K562 (cell line): ENCODE results near the gene HBP1. TPM values are rescaled to one million over a fixed set of nuclear protein-coding genes. Genes with fewer than 3 reads are reported as not detected.

Experiments
- ATAC-seq: fragments of 200-7000 bp; cut with Tn5 transposase; 3 replicates; pipeline ENCODE4 v1.9.1; 2020; ENCODE audit warnings: moderate library complexity
- BruUV-seq: library from RNA; stranded (reverse); fragments of 400-500 nt; replicated peaks from 2 replicates; lab custom pipeline; 2021; lab: Mats Ljungman, UMichigan
- CTCF ChIA-PET: fragments of 300-600 bp; formaldehyde crosslinking; extraction: SDS; loops from one replicate; lab custom pipeline; 2021; ENCODE audit warnings: low intra/inter-chr PET ratio; lab: Yijun Ruan, JAX
- POLR2A ChIA-PET: fragments of 300-600, 350-650 bp; sonication (Branson Sonifier 250); formaldehyde crosslinking; extraction: SDS; loops from one replicate; lab custom pipeline; 2021; ENCODE audit warnings: antibody characterized with exemption, inconsistent platforms; lab: Yijun Ruan, JAX
- DNase-seq, 4 experiments: peaks; one replicate each; pipeline versions ENCODE4 v3.0.0 to v3.0.0-alpha.2; 2011 to 2018; ENCODE audit warnings: low spot score in 3 of 4, mixed read lengths in 3 of 4; ENCODE audit errors: extremely low read depth in 1 of 4
- FAIRE-seq: peaks from 2 replicates; lab custom pipeline; 2011; peaks lifted over from hg19 to GRCh38; lab: Jason Lieb, UNC
- H2AFZ ChIP-seq: 2 replicates; pipeline ENCODE4 v1.6.0; 2011; ENCODE audit warnings: low read depth, low read length, control low read depth, inconsistent platforms
- H3K27ac ChIP-seq: fragments of 200-600 bp; 3 replicates; pipeline ENCODE4 v1.8.0; 2011; ENCODE audit warnings: low read depth, mild to moderate bottlenecking, control low read depth, inconsistent platforms, low read length, moderate library complexity, mixed read lengths; ENCODE audit errors: extremely low read depth
- H3K27me3 ChIP-seq, 2 experiments: fragments of 300-600 bp in 1 of 2; 2 replicates in 1 of 2; 3 replicates in 1 of 2; pipeline versions ENCODE4 v1.6.0 to v1.8.0; 2011; ENCODE audit warnings: inconsistent platforms in 2 of 2, low read length in 2 of 2, mild to moderate bottlenecking in 1 of 2, mixed read lengths in 1 of 2, moderate library complexity in 1 of 2; ENCODE audit not compliant: control insufficient read depth in 2 of 2, insufficient read depth in 2 of 2
- H3K36me3 ChIP-seq: fragments of 300-600 bp; 3 replicates; pipeline ENCODE4 v1.8.0; 2011; ENCODE audit warnings: mild to moderate bottlenecking, low read length, inconsistent platforms; ENCODE audit not compliant: control insufficient read depth, insufficient read depth
- H3K4me1 ChIP-seq, 2 experiments: fragments of 200-600 bp in 1 of 2; replicated peaks in 1 of 2; 2 replicates in 1 of 2; 3 replicates in 1 of 2; pipeline versions ENCODE4 v1.5.1 to v1.8.0; 2011; ENCODE audit warnings: inconsistent platforms in 2 of 2, low read length in 2 of 2, mild to moderate bottlenecking in 1 of 2, mixed read lengths in 1 of 2, moderate library complexity in 1 of 2; ENCODE audit not compliant: control insufficient read depth in 2 of 2, insufficient read depth in 2 of 2
- H3K4me2 ChIP-seq: 2 replicates; pipeline ENCODE4 v1.6.1; 2011; ENCODE audit warnings: low read length, control low read depth, inconsistent platforms, mixed read lengths; ENCODE audit not compliant: insufficient read depth
- H3K4me3 ChIP-seq: fragments of 200-600 bp; sonication (generic), shearing (Covaris generic); 2 replicates; pipeline ENCODE4 v1.5.1; 2016; ENCODE audit warnings: control low read depth, inconsistent platforms
- H3K79me2 ChIP-seq: fragments of 200-600 bp; 3 replicates; pipeline ENCODE4 v1.8.0; 2011; ENCODE audit warnings: low read length, inconsistent platforms; ENCODE audit not compliant: control insufficient read depth, insufficient read depth
- H3K9ac ChIP-seq, 2 experiments: 2 replicates each; pipeline versions ENCODE4 v1.6.0 to v1.6.1; 2011; ENCODE audit warnings: low read depth in 2 of 2, low read length in 2 of 2, control low read depth in 1 of 2, inconsistent platforms in 1 of 2, mild to moderate bottlenecking in 1 of 2, mixed read lengths in 1 of 2; ENCODE audit not compliant: insufficient read depth in 1 of 2
- H3K9me1 ChIP-seq: one replicate; pipeline ENCODE4 v1.6.0; 2011; ENCODE audit warnings: inconsistent platforms, mild to moderate bottlenecking, low read length, moderate library complexity; ENCODE audit not compliant: control insufficient read depth, insufficient read depth
- H3K9me3 ChIP-seq: replicated peaks from 2 replicates; pipeline ENCODE4 v1.5.1; 2011; ENCODE audit warnings: low read depth, low read length, inconsistent platforms; ENCODE audit not compliant: control insufficient read depth, insufficient read depth
- H4K20me1 ChIP-seq: replicated peaks from 2 replicates; pipeline ENCODE4 v1.6.1; 2011; ENCODE audit warnings: low read length, inconsistent platforms, mixed read lengths; ENCODE audit not compliant: control insufficient read depth, insufficient read depth
- ATF1 ChIP-seq, 2 experiments: fragments of 450-650 bp in 1 of 2; IDR thresholded peaks; 2 replicates each; pipeline ENCODE4 v1.6.1; 2016; ENCODE audit warnings: missing compliant biosample characterization in 1 of 2, missing genetic modification characterization in 1 of 2
- FOXA3 ChIP-seq, 2 experiments: fragments of 450-650 bp in 1 of 2; sonication (generic) in 1 of 2; formaldehyde crosslinking; IDR thresholded peaks in 1 of 2; conservative IDR thresholded peaks in 1 of 2; 2 replicates each; pipeline versions ENCODE4 v1.4.0 to v1.8.0; 2020 to 2022; ENCODE audit warnings: mild to moderate bottlenecking in 2 of 2, missing genetic modification reagents in 1 of 2
- FOXK1 ChIP-seq: sonication (generic); formaldehyde crosslinking; IDR thresholded peaks from 2 replicates; pipeline ENCODE4 v1.8.0; 2022; ENCODE audit warnings: missing genetic modification reagents, mild to moderate bottlenecking, borderline replicate concordance
- FOXK2 ChIP-seq, 2 experiments: fragments of 450-650 bp; IDR thresholded peaks in 1 of 2; conservative IDR thresholded peaks in 1 of 2; 2 replicates each; pipeline ENCODE4 v1.6.1; 2016; ENCODE audit warnings: low read depth in 2 of 2, mild to moderate bottlenecking in 1 of 2
- HDAC8 ChIP-seq: fragments of 450-650 bp; IDR thresholded peaks from 2 replicates; pipeline ENCODE4 v1.6.1; 2016; ENCODE audit warnings: mild to moderate bottlenecking, missing genetic modification characterization, moderate library complexity, missing compliant biosample characterization
- LARP7 ChIP-seq: fragments of 450-650 bp; IDR thresholded peaks from 2 replicates; pipeline ENCODE4 v1.6.1; 2016
- MECOM ChIP-seq: fragments of 250-450 bp; sonication (Bioruptor Pico); IDR thresholded peaks from 2 replicates; pipeline ENCODE4 v1.8.0; 2022; ENCODE audit warnings: inconsistent platforms
- NFRKB ChIP-seq: fragments of 450-650 bp; IDR thresholded peaks from 2 replicates; pipeline ENCODE4 v1.6.1; 2016; ENCODE audit warnings: low read depth
- SREBF1 ChIP-seq: fragments of 150-350 bp; IDR thresholded peaks from 2 replicates; pipeline ENCODE4 v1.6.1; 2014; ENCODE audit warnings: antibody characterized with exemption, low read depth, low read length, borderline replicate concordance
- STAT5B ChIP-seq: fragments of 250-450 bp; sonication (Bioruptor Pico); IDR thresholded peaks from 2 replicates; pipeline ENCODE4 v1.8.0; 2021; ENCODE audit warnings: mild to moderate bottlenecking, inconsistent platforms
- ZNF121 ChIP-seq: sonication (generic); formaldehyde crosslinking; conservative IDR thresholded peaks from 2 replicates; pipeline ENCODE4 v1.8.0; 2022; ENCODE audit warnings: missing genetic modification reagents
- ZNF668 ChIP-seq: fragments of 250-450 bp; sonication (Bioruptor Pico); IDR thresholded peaks from 2 replicates; pipeline ENCODE4 v1.8.0; 2022; ENCODE audit warnings: mild to moderate bottlenecking, inconsistent platforms
- WGBS: fragments of 100-300 bp; shearing (Covaris generic); methylation state at CpG from one replicate; pipeline ENCODE4 v1.1.6; 2016; ENCODE audit warnings: low coverage, mixed read lengths; ENCODE audit not compliant: insufficient coverage; ENCODE audit errors: missing lambda C conversion rate; 5-methylcytosine and 5-hydroxymethylcytosine counted together
- in situ Hi-C: fragments of 300-500 bp; cut with MboI; formaldehyde crosslinking; loops from 4 replicates; pipeline ENCODE4 v1.15.0; 2018; ENCODE audit warnings: inconsistent platforms, mixed read lengths
- intact Hi-C: fragments of 100-400 bp; cut with micrococcal nuclease; formaldehyde crosslinking; loops from 2 replicates; pipeline ENCODE4 v1.14.2; 2022
- polyA plus RNA-seq, 8 experiments: library from polyadenylated mRNA; depleted of rRNA in 4 of 8; stranded (reverse) in 5 of 8; unstranded in 3 of 8; fragments of >200 nt; fragmentation: Nextera tagmentation in 2 of 8; fragmentation: Illumina TruSeq in 1 of 8; extraction: Ambion mirVana in 2 of 8; extraction: Trizol in 1 of 8; gene quantifications; 2 replicates each; pipeline versions ENCODE4 v1.2.1 to v1.2.3, GENCODE V29; 2011 to 2014; ENCODE audit warnings: inconsistent platforms in 1 of 8, missing spikeins in 1 of 8
- total RNA-seq, 7 experiments: library from RNA; depleted of rRNA in 6 of 7; stranded (reverse); fragments of >200 nt in 6 of 7; fragmentation: Illumina TruSeq in 2 of 7; extraction: Trizol in 2 of 7; gene quantifications; 2 replicates each; pipeline versions ENCODE4 v1.2.1 to v1.2.3, GENCODE V29; 2011 to 2021; ENCODE audit warnings: low replicate concordance in 1 of 7
- TF ChIP-seq, protein P1 (sequence below): fragments of 450-650 bp; formaldehyde crosslinking; IDR thresholded peaks from 2 replicates; pipeline ENCODE4 v1.4.0; 2020; ENCODE audit warnings: mild to moderate bottlenecking, moderate library complexity
- TF ChIP-seq, protein P2 (sequence below): sonication (generic); formaldehyde crosslinking; IDR thresholded peaks from 2 replicates; pipeline ENCODE4 v1.9.0; 2022; ENCODE audit warnings: mild to moderate bottlenecking, missing genetic modification reagents
- TF ChIP-seq, protein P3 (sequence below): fragments of 450-650 bp; IDR thresholded peaks from 2 replicates; pipeline ENCODE4 v1.6.1; 2016; ENCODE audit warnings: mild to moderate bottlenecking

Gene HBP1
- total and polyA plus RNA-seq, 9 of the 15 experiments (the other 6 are each of a cell fraction or from before 2014, with no cell fraction given), result 18.7 to 59.9 (median 27.0) TPM

DNA sequence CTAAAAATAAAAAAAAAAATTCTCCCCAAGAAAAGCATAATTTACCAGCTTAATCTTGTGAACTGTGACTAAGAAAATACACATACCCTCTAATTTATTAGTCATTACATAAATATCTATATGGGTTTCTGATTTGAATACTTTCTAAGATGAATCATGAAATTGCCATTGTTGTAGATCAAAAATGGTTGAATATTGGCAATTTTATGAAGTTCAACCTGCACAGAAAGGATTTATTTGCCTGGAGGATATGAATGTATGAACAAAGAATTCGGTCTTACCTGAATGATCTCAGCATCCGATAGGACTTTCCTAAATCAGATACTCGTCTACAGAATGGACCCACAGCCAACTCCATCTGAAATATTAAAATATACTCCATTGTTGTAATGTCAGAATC lies 61.5 kb downstream of the HBP1 start:
- ChIA-PET CTCF (no interaction called here), POLR2A (interaction anchor here (0.6 to 1.0 kb wide), 4 partner anchors 10 to 364 kb away, joined by 3 read pairs; no protein-coding TSS in a partner anchor)
- intact Hi-C loops, result no loop called here
- H3K36me3 ChIP-seq, result peaks cover 7% of the 10 kb centered on the region; the same call in 1 of the 3 replicates
- no peaks in the 10 kb centered on the region for H3K79me2 ChIP-seq
- no peaks in the 10 kb centered on the region for H3K9me1 ChIP-seq
- DNase-seq, result no peak
- no TSS peak for BruUV-seq
- ATAC-seq, result no peak
- WGBS, result 79% methylated on average over 3 of the region's 3 CpGs
- in situ Hi-C loops, result no loop called here
- H3K27me3 ChIP-seq, result no peaks in the 10 kb centered on the region
- no peak overlapping the region for H3K4me3 ChIP-seq
- TF ChIP-seq ATF1 (CRISPR knock-in tag; IDR thresholded peaks at IDR 0.05) (no peak), ATF1 (tag; IDR thresholded peaks at IDR 0.05) (no peak), MECOM (no peak), ZNF121 (no peak), STAT5B (no peak), NFRKB (no peak), HDAC8 (no peak), SREBF1 (no peak), FOXA3 (CRISPR knock-in tag; conservative IDR thresholded peaks at IDR 0.05 in 1 of 2, IDR thresholded peaks at IDR 0.05 in 1 of 2) (no peak), FOXK1 (CRISPR knock-in tag) (no peak), FOXK2 (conservative IDR thresholded peaks at IDR 0.05 in 1 of 2, IDR thresholded peaks at IDR 0.05 in 1 of 2; ENCODE audit: low read depth in 2 of 2) (no peak), LARP7 (no peak), ZNF668 (CRISPR knock-in tag) (no peak)
- TF ChIP-seq, protein P1, sequence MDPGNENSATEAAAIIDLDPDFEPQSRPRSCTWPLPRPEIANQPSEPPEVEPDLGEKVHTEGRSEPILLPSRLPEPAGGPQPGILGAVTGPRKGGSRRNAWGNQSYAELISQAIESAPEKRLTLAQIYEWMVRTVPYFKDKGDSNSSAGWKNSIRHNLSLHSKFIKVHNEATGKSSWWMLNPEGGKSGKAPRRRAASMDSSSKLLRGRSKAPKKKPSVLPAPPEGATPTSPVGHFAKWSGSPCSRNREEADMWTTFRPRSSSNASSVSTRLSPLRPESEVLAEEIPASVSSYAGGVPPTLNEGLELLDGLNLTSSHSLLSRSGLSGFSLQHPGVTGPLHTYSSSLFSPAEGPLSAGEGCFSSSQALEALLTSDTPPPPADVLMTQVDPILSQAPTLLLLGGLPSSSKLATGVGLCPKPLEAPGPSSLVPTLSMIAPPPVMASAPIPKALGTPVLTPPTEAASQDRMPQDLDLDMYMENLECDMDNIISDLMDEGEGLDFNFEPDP (CRISPR knock-in tag), result no peak
- TF ChIP-seq, protein P2, sequence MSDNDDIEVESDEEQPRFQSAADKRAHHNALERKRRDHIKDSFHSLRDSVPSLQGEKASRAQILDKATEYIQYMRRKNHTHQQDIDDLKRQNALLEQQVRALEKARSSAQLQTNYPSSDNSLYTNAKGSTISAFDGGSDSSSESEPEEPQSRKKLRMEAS (CRISPR knock-in tag), result no peak
- TF ChIP-seq, protein P3, sequence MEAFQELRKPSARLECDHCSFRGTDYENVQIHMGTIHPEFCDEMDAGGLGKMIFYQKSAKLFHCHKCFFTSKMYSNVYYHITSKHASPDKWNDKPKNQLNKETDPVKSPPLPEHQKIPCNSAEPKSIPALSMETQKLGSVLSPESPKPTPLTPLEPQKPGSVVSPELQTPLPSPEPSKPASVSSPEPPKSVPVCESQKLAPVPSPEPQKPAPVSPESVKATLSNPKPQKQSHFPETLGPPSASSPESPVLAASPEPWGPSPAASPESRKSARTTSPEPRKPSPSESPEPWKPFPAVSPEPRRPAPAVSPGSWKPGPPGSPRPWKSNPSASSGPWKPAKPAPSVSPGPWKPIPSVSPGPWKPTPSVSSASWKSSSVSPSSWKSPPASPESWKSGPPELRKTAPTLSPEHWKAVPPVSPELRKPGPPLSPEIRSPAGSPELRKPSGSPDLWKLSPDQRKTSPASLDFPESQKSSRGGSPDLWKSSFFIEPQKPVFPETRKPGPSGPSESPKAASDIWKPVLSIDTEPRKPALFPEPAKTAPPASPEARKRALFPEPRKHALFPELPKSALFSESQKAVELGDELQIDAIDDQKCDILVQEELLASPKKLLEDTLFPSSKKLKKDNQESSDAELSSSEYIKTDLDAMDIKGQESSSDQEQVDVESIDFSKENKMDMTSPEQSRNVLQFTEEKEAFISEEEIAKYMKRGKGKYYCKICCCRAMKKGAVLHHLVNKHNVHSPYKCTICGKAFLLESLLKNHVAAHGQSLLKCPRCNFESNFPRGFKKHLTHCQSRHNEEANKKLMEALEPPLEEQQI, result no peak
- no peaks in the 10 kb centered on the region for H3K9me3 ChIP-seq
- H3K4me2 ChIP-seq, result no peak overlapping the region
- H2AFZ ChIP-seq, result no peak overlapping the region
- no peak for FAIRE-seq
- no peak overlapping the region for H3K9ac ChIP-seq
- H3K27ac ChIP-seq, result no peak overlapping the region
- H4K20me1 ChIP-seq, result no peaks in the 10 kb centered on the region
- no peaks in the 10 kb centered on the region for H3K4me1 ChIP-seq
